Hepatocyte (in vitro differentiated cells): ENCODE data around the gene CREB1.

Experiments
- CTCF ChIP-seq: fragments of 200-600 bp; sonication (generic); IDR thresholded peaks from 2 replicates; pipeline ENCODE4 v1.5.1; 2016; ENCODE audit warnings: antibody characterized with exemption, mild to moderate bottlenecking; ENCODE audit not compliant: poor library complexity
- EZH2 ChIP-seq: fragments of 200-600 bp; sonication (generic); IDR thresholded peaks from 2 replicates; pipeline ENCODE4 v1.6.1; 2016; ENCODE audit warnings: antibody characterized with exemption, mild to moderate bottlenecking, borderline replicate concordance

- TF ChIP-seq EZH2 (no peak), CTCF (no peak)
Observed at GRCh38 chr2:207539470-207539869, 9.7 kb downstream of the CREB1 start.
